Dermis microvascular lymphatic vessel endothelial cell (primary cell): ENCODE results near the gene KCNK4. TPM values are rescaled to one million over a fixed set of nuclear protein-coding genes. Genes with fewer than 3 reads are reported as not detected.

Source experiments
- DNase-seq, 2 donors: peaks; one replicate each; pipeline versions ENCODE4 v3.0.0 to v3.0.0-alpha.2; 2010; ENCODE audit warnings: low read depth in 2 of 2
- total RNA-seq: library from RNA; depleted of rRNA; stranded (reverse); fragments of >200 nt; gene quantifications from 2 replicates; pipeline ENCODE4 v1.2.1, GENCODE V29; 2014

Gene KCNK4
- total RNA-seq, 1 donor from 2014 or later, result not detected

DNA sequence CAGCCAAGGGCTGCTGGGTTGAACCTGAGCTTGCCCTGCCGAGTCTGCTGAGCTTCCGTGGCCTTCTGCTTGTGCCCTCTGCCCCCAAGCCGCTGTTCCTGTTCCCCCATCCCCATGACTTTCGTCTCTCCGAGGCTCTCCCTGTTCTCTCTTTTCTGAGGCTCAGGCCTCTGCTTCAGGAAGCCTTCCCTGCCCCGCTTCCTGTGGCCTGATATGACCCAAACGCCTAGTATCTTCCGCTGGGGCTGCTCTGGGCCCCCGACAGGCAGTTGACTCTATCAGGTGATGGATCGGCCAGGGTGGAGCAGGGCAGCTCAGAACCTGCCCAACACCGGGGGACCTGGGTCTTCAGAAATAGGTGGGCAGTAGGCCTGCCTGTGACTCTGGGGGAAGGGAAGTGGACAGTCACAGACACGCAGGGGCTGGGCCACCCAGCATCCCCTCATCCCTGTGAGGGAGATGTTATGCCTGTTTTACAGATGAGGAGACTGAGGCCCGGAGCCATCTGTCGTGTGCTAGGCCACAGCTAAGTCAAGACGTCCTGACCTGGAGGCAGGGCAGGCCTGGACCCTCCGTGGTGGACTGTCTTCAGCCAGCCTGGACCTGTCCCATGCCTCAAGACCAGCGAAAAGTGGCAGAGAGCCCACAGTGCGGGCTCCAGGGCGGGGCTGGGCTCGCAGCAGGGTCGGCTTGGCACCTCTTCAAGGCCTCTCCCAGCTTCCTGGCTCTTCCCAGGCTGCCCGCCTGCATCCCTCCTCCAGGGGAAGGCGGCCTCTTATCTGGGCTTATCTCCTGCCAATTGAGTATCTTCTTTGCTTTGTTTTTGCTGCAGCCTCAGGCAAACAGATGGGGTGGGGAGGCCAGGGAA is 22.8 kb upstream of the KCNK4 start:
- DNase-seq, result peak in 1 of 2 donors; percentile 68

DNA sequence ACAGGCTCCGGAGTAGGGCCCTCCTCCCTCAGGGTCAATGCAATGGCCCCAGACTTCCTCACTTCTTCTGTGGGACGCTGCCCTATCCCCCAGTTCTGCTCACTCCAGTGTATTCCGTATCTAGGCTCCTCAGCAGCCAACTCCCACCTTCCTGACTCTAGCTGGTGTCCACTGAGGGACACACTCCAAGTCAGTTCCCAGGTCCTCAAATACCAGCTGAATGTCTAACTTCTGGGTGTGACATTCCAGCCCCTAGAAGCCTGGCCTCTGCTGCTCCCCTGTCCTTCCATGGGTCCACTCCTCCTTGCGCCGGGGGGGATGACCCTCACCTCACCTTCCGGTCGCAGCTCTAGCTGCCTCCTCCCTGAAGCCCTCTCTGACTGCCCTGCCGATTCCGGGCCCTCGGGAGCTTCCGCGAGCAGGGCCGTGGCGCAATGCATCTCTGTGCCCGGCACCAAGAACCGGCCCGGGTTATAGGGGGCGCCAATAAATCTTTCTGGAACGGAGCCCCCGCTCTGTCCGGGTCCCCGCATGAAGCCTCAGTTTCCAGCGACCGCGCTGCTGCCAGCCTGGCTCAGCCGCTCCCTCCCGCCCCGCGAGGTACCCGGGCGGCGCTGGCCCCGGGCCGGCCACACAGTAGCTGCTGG is 22.1 kb upstream of the KCNK4 start:
- DNase-seq, result peak in 1 of 2 donors; percentile 47

DNA sequence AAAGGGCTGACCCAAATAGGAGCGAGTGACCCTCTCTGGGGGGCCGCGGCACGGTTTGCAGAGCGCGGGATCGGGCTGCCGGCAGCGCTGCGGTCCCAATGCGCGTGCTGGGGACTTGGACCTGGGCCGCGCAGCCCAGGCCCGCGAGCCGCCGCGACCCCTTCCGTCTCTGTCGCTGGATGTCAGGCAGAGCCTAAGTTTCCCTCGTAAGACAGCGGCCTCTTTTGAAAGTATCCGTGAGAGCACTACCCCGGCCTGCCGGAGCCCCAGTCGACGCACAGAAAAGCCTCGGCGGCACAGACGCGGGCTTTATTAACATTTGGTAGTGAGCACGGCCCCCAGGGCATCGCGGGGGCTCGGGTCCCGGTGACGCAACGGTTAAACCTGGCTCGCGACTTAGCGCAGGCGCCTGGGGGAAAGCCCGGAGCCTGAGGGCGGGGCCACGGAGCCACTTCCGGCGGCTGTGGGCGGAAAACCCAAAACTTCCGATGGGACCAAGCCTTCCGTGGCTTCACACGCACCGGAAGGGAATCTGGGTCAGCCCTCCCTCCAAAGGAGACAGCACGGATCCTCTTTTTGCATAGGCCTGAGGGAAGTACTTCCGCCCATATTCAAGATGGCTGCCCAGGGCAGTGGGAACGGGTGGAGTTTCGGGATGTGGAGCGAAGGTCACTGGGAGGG is 21.4 kb upstream of the KCNK4 start:
- DNase-seq, result peak; percentile 100

- no peak for DNase-seq
These were observed 15.9 kb upstream of the KCNK4 start for GRCh38 chr11:64275031-64275800.

- DNase-seq, result no peak
These were observed 15.3 kb upstream of the KCNK4 start for GRCh38 chr11:64275841-64276240.

GRCh38 chr11:64276653-64277431 is 14.3 kb upstream of the KCNK4 start:
- DNase-seq, result no peak

DNA sequence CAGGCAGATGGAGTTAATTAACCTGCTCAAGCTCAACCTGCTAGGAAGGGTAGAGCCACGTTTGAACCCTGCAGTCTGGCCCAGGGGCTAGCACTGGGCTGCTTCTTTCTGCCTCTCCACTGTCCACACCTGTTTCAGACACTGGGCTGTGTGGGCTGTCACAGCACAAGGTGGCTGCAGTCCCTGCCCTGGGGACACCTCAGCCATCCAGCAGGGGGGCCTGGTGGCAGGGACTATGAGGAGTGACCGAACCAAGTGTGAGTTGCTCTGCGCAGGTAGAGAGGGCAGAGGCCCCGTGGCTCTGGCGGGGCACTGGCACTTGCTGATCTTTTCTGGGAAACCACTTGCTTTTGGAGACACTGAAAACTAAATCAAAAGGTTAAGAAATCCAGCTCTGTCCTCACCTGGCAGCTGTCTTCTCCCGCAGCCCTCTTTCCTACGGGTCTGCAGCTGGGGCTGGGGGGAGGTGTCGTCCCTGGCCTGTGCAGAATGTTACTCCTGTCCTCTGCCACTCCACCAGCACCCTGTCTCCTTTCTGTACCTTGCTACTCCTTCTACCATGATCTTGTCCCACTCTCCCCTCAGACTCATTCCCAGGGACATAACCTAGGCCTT is 12.4 kb upstream of the KCNK4 start:
- DNase-seq, result no peak

GRCh38 chr11:64281957-64282770 is 8.9 kb upstream of the KCNK4 start:
- no peak for DNase-seq

- no peak for DNase-seq
These were observed 8.0 kb upstream of the KCNK4 start for GRCh38 chr11:64283092-64283491.

DNA sequence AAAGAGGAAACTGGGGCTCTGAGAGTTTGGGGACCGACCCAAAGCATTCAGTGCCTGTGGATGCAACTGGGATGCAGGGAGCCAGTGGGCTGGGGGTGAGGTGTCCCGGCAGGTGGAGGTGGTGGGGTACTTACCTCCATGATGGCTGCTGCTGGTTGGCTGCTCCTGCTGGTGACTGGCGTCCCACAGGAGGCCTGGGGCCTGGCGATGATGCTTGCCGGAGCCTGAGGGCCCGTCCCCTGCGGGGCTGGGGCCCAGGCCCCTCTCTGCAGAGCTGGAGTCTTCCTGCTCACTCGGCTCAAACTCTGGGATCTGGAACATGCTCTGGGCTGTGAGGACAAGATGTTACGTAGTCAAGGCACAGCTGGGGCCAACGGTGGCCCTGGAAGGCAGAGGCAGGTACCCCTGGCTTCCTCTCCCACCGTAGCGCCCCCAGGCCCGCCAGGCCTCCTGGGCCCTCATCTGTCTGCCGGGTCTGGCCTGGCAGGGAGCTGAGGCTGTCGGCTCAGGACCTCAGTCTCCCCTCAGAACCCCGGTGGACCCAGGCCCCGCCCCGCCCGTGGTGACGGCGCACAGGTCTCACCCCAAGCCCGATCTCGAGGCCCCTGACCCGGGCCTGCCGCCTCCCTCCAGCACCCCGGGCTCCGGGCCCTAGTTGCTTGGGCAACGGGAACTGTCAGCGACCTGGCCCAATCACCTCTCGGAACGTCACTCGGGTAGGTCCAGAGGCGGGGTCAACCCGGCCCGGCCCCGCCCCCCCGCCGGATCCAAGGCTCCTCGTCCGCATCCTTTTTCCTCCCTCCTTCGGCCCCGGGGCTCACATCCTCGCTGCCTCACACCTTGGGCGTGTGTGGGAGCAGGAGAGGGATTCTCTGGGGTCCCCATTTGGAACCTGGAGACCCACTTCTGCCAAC is 6.8 kb upstream of the KCNK4 start, which contains the start of gene BAD:
Gene BAD, minus strand, starts transcription at position 618 of the 914 bp plus-strand sequence. Its CDS starts 297 bp downstream, at position 321.
- peak; percentile 68 to 89 for DNase-seq

GRCh38 chr11:64284962-64285884 is 5.9 kb upstream of the KCNK4 start, which contains the start of gene GPR137:
Gene GPR137 (plus strand): TSS chr11:64285848. CDS start chr11:64286525, 677 bp downstream.
- DNase-seq, result peak; percentile 49 to 80

DNA sequence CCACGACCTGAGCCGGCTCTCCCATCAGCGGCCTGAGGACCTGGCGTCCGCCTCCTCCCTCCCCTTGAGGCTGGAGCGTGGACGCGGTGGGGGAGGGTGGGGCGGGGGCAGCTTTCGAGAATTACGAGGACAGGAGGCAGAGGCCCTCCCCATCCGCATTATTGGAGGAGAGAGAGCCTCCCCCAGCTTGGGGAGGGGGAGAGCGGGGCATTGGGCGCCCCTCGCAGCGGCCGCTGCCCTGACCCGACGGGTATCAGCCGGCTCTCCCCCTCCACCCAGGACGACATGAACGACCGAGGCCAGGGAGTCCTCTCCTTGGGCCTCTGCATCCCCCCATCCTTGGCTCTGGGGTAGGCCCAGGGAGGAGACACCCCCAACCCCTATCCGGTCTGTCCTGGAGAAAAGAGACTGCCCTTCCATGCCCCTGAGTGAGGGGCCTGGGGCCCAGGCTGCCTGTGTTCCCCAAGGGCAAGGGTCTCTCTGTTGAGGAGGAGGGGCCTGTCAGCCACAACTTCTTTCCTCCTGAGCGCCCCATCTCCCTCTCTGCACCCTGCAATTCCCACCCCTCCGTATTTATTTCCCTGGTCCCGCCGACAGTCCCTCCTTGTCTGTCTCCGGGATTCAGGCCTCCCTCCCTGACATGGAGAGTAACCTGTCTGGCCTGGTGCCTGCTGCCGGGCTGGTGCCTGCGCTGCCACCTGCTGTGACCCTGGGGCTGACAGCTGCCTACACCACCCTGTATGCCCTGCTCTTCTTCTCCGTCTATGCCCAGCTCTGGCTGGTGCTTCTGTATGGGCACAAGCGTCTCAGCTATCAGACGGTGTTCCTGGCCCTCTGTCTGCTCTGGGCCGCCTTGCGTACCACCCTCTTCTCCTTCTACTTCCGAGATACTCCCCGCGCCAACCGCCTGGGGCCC is 5.0 kb upstream of the KCNK4 start:
- DNase-seq, result peak in 1 of 2 donors; percentile 19

DNA sequence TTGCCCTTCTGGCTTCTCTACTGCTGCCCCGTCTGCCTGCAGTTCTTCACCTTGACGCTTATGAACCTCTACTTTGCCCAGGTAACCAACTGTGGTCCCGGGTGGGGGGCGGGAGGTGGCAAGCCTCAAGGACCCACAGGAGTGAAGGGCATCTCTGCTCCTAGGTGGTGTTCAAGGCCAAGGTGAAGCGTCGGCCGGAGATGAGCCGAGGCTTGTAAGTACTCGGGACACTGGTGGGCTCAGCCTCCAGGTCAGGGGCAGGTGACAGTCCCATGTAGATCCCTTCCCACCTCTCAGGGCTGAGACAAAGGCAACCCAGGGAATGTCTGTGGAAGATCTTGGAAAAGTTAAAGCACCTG is 4.3 kb upstream of the KCNK4 start:
- DNase-seq, result no peak

GRCh38 chr11:64287676-64288352 is 3.3 kb upstream of the KCNK4 start:
- no peak for DNase-seq

DNA sequence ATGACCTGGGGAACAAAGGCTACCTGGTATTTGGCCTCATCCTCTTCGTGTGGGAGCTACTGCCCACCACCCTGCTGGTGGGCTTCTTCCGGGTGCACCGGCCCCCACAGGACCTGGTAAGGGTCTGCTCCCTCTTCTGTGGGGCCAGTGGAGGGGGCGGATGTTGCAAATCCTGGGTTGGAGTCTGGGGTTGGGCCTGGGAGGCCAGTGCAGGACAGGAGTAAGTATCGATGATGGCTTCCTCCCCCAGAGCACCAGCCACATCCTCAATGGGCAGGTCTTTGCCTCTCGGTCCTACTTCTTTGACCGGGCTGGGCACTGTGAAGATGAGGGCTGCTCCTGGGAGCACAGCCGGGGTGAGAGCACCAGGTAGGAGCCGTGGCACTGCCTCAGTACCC is 2.8 kb upstream of the KCNK4 start:
- no peak for DNase-seq
